ENCODE results near the gene TNFRSF8.

Gene TNFRSF8

GRCh38 chr1:12055259-12055658 lies 7.8 kb upstream of the TNFRSF8 start:
- no peak for TF ChIP-seq CTCF (IDR thresholded peaks at IDR 0.05; ENCODE audit: borderline replicate concordance, control extremely low read depth, extremely low read depth, insufficient read depth, missing control alignments)
- in situ Hi-C loops (cut with MboI; ENCODE audit: low sequenced_read_pairs, unreplicated experiment), result no loop called here
- no peak for DNase-seq (ENCODE audit: low spot score)

DNA sequence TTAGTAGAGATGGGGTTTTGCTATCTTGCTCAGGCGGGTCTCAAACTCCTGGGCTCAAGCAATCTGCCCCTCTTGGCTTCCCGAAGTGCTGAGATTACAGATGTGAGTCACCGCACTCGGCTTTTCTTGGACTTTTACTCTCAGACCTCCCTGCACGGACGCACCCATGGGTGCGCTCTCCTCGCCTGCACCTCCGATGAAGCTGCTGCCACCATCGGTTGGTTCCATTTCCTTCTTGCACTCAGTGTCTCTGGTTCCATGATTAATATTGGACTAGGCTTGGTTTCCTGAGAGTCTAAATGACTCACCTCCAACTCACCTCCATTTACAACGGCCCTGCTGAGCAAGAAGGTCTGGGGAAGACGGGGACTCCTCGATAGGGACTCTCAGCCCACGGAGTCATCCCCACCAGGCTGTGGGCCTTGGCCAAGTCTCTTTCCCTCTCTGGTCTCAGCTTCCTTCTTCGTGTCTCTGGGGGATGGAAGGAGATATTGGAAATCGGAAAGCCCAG lies 6.7 kb upstream of the TNFRSF8 start:
- TF ChIP-seq CTCF (IDR thresholded peaks at IDR 0.05; ENCODE audit: borderline replicate concordance, control extremely low read depth, extremely low read depth, insufficient read depth, missing control alignments), result no peak
- no peak for DNase-seq (ENCODE audit: low spot score)
- in situ Hi-C loops (cut with MboI; ENCODE audit: low sequenced_read_pairs, unreplicated experiment), result no loop called here

- in situ Hi-C loops (cut with MboI; ENCODE audit: low sequenced_read_pairs, unreplicated experiment), result no loop called here
- DNase-seq (ENCODE audit: low spot score), result no peak
- TF ChIP-seq CTCF (IDR thresholded peaks at IDR 0.05; ENCODE audit: borderline replicate concordance, control extremely low read depth, extremely low read depth, insufficient read depth, missing control alignments), result no peak
These were observed 5.7 kb upstream of the TNFRSF8 start for GRCh38 chr1:12057382-12057781.

DNA sequence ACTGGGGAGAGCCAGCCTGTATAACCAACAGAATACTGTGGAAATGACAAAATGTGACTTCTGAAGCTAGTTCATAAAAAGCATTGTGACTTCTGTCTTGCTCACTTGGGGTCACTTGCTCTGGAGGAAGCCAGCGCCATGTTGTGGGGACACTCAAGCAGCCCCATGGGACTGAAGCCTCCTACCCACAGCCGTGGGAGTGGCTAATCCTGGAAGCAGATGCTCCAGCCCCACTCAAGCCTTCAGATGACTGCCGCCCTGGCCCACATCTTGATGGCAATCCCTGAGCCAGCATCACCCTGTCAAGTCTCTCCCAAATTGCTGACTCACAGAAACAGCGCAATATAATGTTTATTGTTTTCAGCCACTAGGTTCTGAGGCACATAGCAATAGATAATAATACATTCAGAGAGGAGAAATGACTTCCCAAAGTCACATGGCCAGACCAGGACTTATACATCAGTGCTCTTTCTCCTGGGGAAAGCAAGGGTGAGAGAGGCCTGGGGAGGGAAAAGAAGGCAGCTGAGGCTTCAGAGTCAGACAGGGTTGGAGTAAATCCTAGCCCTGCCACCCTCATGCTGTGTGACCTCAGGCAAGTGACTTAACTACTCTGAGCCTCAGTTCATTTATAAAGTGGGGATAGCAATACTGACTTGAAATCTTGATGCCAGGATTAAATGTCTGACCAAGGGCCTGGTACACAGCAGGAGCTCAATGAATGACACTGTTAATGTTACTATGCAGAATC lies 5.0 kb upstream of the TNFRSF8 start:
- in situ Hi-C loops (cut with MboI; ENCODE audit: low sequenced_read_pairs, unreplicated experiment), result no loop called here
- no peak for DNase-seq (ENCODE audit: low spot score)
- TF ChIP-seq CTCF (IDR thresholded peaks at IDR 0.05; ENCODE audit: borderline replicate concordance, control extremely low read depth, extremely low read depth, insufficient read depth, missing control alignments), result no peak

GRCh38 chr1:12059226-12059625 lies 3.9 kb upstream of the TNFRSF8 start:
- DNase-seq (ENCODE audit: low spot score), result no peak
- TF ChIP-seq CTCF (IDR thresholded peaks at IDR 0.05; ENCODE audit: borderline replicate concordance, control extremely low read depth, extremely low read depth, insufficient read depth, missing control alignments), result no peak
- in situ Hi-C loops (cut with MboI; ENCODE audit: low sequenced_read_pairs, unreplicated experiment), result no loop called here

DNA sequence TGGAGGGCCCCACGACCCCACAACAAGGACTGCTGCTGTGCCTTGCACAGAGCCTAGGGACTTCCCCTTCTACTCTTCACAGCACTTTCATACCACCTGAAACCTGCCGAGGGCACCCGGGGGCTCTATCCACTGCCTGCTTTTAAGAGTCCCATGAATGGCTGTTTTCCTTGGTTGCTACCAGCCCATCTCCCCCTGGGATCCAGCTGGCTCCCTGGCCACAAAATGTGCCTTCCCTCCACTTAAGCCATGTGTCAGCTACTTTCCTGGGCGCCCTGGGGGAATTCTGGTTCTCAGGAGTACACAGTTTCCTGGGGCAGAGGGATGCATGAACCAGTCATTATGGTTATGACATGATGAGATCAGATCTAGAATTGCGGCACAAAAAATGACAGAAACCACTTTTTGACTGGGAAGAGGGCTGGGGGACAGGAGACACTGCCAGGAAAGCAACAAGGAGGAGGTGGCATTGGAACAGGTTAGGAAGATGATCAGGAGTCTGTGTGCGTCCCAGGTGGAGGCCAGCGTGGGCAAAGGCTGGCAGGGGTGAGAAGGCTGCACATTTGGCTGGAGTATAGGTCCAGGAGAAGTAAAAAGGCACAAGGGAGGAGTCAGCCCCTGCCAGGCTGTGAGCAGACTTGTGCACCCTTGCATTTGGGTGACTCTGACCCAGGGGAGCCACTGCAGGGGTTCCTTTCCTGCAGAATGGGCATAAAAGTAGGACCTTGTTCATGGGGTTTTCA lies 3.2 kb upstream of the TNFRSF8 start:
- no peak for TF ChIP-seq CTCF (IDR thresholded peaks at IDR 0.05; ENCODE audit: borderline replicate concordance, control extremely low read depth, extremely low read depth, insufficient read depth, missing control alignments)
- no peak for DNase-seq (ENCODE audit: low spot score)

More for the DNA sequence above, 3.2 kb upstream of the TNFRSF8 start:
- in situ Hi-C loops (cut with MboI; ENCODE audit: low sequenced_read_pairs, unreplicated experiment), result no loop called here

All from GM13976 (cell line).